Astrocyte (in vitro differentiated cells and primary cell): ENCODE measurements around the gene HOXB2.

ENCODE experiments used
- CTCF ChIP-seq: IDR thresholded peaks from 2 replicates; pipeline ENCODE4 v1.5.1; 2011; ENCODE audit warnings: low read depth, mild to moderate bottlenecking, inconsistent platforms, low read length, moderate library complexity; ENCODE audit not compliant: insufficient read depth
- EZH2 ChIP-seq: IDR thresholded peaks from 2 replicates; pipeline ENCODE4 v1.6.1; 2012; ENCODE audit warnings: mild to moderate bottlenecking, low read length, inconsistent platforms; ENCODE audit not compliant: insufficient read depth

GRCh38 chr17:48551596-48552465, 6.9 kb upstream of the HOXB2 start:
- TF ChIP-seq CTCF: no peak
- TF ChIP-seq EZH2: peak; percentile 61
